ENCODE results near the gene PLPP3.
"Not testable (repeated sequence)": the region's sequence is repeated elsewhere in the genome, so short reads cannot be mapped to it uniquely, and the experiment has no call there.

The PLPP3 gene

GRCh38 chr1:56617141-56617540, 37.8 kb upstream of the PLPP3 start:
- no peaks in the 10 kb centered on the region for H3K4me1 ChIP-seq
- no peak for DNase-seq
- no peaks in the 10 kb centered on the region for H3K9me3 ChIP-seq
- no peak overlapping the region for H3K4me3 ChIP-seq (ENCODE audit: low read depth, low read length)
- H3K36me3 ChIP-seq = no peaks in the 10 kb centered on the region
- no peak for TF ChIP-seq CTCF (IDR thresholded peaks at IDR 0.05; ENCODE audit: low read depth, low read length)
- H3K27me3 ChIP-seq = no peaks in the 10 kb centered on the region

- not testable (repeated sequence) for DNase-seq; H3K4me3 ChIP-seq (ENCODE audit: low read depth, low read length)
These were observed 31.4 kb upstream of the PLPP3 start for GRCh38 chr1:56610770-56611169.

GRCh38 chr1:56610097-56610496, 30.7 kb upstream of the PLPP3 start:
- not testable (repeated sequence) for H3K4me1 ChIP-seq; DNase-seq; H3K4me3 ChIP-seq (ENCODE audit: low read depth, low read length); H3K36me3 ChIP-seq; H3K27me3 ChIP-seq; H3K9me3 ChIP-seq

More at GRCh38 chr1:56610770-56611169, 31.4 kb upstream of the PLPP3 start:
- not testable (repeated sequence) for H3K36me3 ChIP-seq, H3K4me1 ChIP-seq, H3K27me3 ChIP-seq, H3K9me3 ChIP-seq

- not testable (repeated sequence) for H3K4me3 ChIP-seq (ENCODE audit: low read depth, low read length); H3K9me3 ChIP-seq; DNase-seq; H3K36me3 ChIP-seq; H3K4me1 ChIP-seq; H3K27me3 ChIP-seq
These were observed 16.2 kb upstream of the PLPP3 start for GRCh38 chr1:56595397-56596191.

- no peak for TF ChIP-seq CTCF (IDR thresholded peaks at IDR 0.05; ENCODE audit: low read depth, low read length)
- Histone ChIP-seq H3K4me1 (no peaks in the 10 kb centered on the region), H3K4me3 (ENCODE audit: low read depth, low read length) (no peak overlapping the region), H3K36me3 (no peaks in the 10 kb centered on the region), H3K9me3 (no peaks in the 10 kb centered on the region), H3K27me3 (no peaks in the 10 kb centered on the region)
- DNase-seq = no peak
These were observed 12.5 kb upstream of the PLPP3 start for GRCh38 chr1:56591909-56592308.

- DNase-seq = no peak
- Histone ChIP-seq H3K36me3 (no peaks in the 10 kb centered on the region), H3K9me3 (no peaks in the 10 kb centered on the region), H3K4me1 (no peaks in the 10 kb centered on the region), H3K27me3 (no peaks in the 10 kb centered on the region), H3K4me3 (ENCODE audit: low read depth, low read length) (no peak overlapping the region)
- TF ChIP-seq CTCF (IDR thresholded peaks at IDR 0.05; ENCODE audit: low read depth, low read length) = no peak
These were observed 11.2 kb upstream of the PLPP3 start for GRCh38 chr1:56590520-56591011.

- Histone ChIP-seq H3K36me3 (no peaks in the 10 kb centered on the region), H3K27me3 (no peaks in the 10 kb centered on the region), H3K9me3 (no peaks in the 10 kb centered on the region), H3K4me3 (ENCODE audit: low read depth, low read length) (no peak overlapping the region), H3K4me1 (no peaks in the 10 kb centered on the region)
- no peak for TF ChIP-seq CTCF (IDR thresholded peaks at IDR 0.05; ENCODE audit: low read depth, low read length)
- DNase-seq = no peak
These were observed 10.0 kb upstream of the PLPP3 start for GRCh38 chr1:56589369-56589768.
